ENCODE results near the gene NLRC5. TPM values are rescaled to one million over a fixed set of nuclear protein-coding genes. Genes with fewer than 3 reads are reported as not detected.

NLRC5 gene
- total and polyA plus RNA-seq, 9 of the 15 experiments (the other 6 are each of a cell fraction or from before 2014, with no cell fraction given) = 0.59 to 0.71 TPM; not detected in 7

DNA sequence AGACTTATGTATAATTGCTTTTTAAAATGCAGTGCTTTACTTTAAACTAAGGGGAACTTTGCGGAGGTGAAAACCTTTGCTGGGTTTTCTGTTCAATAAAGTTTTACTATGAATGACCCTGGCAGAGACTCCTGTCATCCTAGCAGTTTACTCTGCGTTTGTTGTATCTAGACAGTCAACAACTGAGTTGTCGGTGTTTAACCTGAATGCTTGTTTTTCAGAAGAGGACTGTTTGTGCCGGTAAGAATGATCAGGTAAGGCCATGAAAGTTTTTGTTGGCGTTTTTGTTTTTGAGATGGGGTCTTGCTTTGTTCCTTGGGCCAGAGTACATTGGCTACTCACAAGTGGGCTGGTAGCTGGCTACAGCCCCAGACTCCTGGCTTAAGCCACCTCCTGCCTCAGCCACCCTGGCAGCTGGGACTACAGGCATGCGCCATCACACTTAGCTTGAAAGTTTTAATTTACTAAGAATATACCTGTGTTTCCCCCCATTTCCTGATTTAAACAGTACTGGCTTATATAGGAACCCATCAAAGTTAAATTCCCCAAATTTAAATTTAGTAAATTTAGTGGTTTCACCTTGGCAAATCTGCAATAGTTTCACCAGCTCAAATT, 45.5 kb upstream of the NLRC5 start (continued):
- TF ChIP-seq, protein P1, sequence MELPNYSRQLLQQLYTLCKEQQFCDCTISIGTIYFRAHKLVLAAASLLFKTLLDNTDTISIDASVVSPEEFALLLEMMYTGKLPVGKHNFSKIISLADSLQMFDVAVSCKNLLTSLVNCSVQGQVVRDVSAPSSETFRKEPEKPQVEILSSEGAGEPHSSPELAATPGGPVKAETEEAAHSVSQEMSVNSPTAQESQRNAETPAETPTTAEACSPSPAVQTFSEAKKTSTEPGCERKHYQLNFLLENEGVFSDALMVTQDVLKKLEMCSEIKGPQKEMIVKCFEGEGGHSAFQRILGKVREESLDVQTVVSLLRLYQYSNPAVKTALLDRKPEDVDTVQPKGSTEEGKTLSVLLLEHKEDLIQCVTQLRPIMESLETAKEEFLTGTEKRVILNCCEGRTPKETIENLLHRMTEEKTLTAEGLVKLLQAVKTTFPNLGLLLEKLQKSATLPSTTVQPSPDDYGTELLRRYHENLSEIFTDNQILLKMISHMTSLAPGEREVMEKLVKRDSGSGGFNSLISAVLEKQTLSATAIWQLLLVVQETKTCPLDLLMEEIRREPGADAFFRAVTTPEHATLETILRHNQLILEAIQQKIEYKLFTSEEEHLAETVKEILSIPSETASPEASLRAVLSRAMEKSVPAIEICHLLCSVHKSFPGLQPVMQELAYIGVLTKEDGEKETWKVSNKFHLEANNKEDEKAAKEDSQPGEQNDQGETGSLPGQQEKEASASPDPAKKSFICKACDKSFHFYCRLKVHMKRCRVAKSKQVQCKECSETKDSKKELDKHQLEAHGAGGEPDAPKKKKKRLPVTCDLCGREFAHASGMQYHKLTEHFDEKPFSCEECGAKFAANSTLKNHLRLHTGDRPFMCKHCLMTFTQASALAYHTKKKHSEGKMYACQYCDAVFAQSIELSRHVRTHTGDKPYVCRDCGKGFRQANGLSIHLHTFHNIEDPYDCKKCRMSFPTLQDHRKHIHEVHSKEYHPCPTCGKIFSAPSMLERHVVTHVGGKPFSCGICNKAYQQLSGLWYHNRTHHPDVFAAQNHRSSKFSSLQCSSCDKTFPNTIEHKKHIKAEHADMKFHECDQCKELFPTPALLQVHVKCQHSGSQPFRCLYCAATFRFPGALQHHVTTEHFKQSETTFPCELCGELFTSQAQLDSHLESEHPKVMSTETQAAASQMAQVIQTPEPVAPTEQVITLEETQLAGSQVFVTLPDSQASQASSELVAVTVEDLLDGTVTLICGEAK (IDR thresholded peaks at IDR 0.05) = peak; percentile 35; the same call in 1 of the 2 replicates
- TF ChIP-seq, protein P1 (CRISPR knock-in tag; IDR thresholded peaks at IDR 0.05) = no peak
- TF ChIP-seq, protein P2, sequence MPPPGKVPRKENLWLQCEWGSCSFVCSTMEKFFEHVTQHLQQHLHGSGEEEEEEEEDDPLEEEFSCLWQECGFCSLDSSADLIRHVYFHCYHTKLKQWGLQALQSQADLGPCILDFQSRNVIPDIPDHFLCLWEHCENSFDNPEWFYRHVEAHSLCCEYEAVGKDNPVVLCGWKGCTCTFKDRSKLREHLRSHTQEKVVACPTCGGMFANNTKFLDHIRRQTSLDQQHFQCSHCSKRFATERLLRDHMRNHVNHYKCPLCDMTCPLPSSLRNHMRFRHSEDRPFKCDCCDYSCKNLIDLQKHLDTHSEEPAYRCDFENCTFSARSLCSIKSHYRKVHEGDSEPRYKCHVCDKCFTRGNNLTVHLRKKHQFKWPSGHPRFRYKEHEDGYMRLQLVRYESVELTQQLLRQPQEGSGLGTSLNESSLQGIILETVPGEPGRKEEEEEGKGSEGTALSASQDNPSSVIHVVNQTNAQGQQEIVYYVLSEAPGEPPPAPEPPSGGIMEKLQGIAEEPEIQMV (tag; conservative IDR thresholded peaks at IDR 0.05; ENCODE audit: low read depth) = no peak
